ENCODE data around the gene LYG1. TPM values are rescaled to one million over a fixed set of nuclear protein-coding genes. Genes with fewer than 3 reads are reported as not detected.

Gene LYG1
- total RNA-seq, 1 experiment from 2014 or later: 0.31 TPM

- no peak overlapping the region for H2BK15ac ChIP-seq (ENCODE audit: low read depth, low read length)
- H3K27ac Mint-ChIP-seq: no peak overlapping the region; a peak in 2 of 7 replicates
Measured at GRCh38 chr2:99317161-99317872, 16.3 kb upstream of the LYG1 start.

More at GRCh38 chr2:99317161-99317872, 16.3 kb upstream of the LYG1 start:
- TF ChIP-seq, protein P1, sequence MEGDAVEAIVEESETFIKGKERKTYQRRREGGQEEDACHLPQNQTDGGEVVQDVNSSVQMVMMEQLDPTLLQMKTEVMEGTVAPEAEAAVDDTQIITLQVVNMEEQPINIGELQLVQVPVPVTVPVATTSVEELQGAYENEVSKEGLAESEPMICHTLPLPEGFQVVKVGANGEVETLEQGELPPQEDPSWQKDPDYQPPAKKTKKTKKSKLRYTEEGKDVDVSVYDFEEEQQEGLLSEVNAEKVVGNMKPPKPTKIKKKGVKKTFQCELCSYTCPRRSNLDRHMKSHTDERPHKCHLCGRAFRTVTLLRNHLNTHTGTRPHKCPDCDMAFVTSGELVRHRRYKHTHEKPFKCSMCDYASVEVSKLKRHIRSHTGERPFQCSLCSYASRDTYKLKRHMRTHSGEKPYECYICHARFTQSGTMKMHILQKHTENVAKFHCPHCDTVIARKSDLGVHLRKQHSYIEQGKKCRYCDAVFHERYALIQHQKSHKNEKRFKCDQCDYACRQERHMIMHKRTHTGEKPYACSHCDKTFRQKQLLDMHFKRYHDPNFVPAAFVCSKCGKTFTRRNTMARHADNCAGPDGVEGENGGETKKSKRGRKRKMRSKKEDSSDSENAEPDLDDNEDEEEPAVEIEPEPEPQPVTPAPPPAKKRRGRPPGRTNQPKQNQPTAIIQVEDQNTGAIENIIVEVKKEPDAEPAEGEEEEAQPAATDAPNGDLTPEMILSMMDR (conservative IDR thresholded peaks at IDR 0.05): no peak
- H2AK5ac ChIP-seq (ENCODE audit: insufficient read length, low read length): no peak overlapping the region
- no peaks in the 10 kb centered on the region for H3K27me3 ChIP-seq (ENCODE audit: insufficient read depth, low read length)
- H3K79me1 ChIP-seq (ENCODE audit: insufficient read depth, low read depth, low read length, poor library complexity, severe bottlenecking): no peaks in the 10 kb centered on the region
- H3K4me1 ChIP-seq (ENCODE audit: insufficient read depth, low read length): no peaks in the 10 kb centered on the region
- no peak overlapping the region for H3K4me2 ChIP-seq (ENCODE audit: insufficient read depth, insufficient read length, low read length)
- Mint-ChIP-seq H3K4me3 (no peak overlapping the region), H3K36me3 (ENCODE audit: insufficient read depth in 1 of 3, low read depth in 3 of 3) (peaks cover 18 to 52% (median 47%) of the 10 kb centered on the region in 3 experiments), H3K4me1 (no peaks in the 10 kb centered on the region), H3K27me3 (ENCODE audit: low read depth) (no peaks in the 10 kb centered on the region), H3K9me3 (no peaks in the 10 kb centered on the region)
- H2BK12ac ChIP-seq (ENCODE audit: insufficient read length, low read depth, low read length): no peak overlapping the region
- H3T11ph ChIP-seq (ENCODE audit: low read length): no peak overlapping the region
- H2BK20ac ChIP-seq (ENCODE audit: low read depth, low read length, poor library complexity, severe bottlenecking): no peak overlapping the region
- H2BK5ac ChIP-seq (ENCODE audit: insufficient read length, low read length): no peak overlapping the region
- no peak overlapping the region for H3K56ac ChIP-seq (ENCODE audit: insufficient read length, low read depth, low read length)
- no peak for DNase-seq
- H3K9me3 ChIP-seq (ENCODE audit: control insufficient read depth, low read depth, low read length): no peaks in the 10 kb centered on the region
- H3K4ac ChIP-seq (ENCODE audit: low read depth, low read length): no peak overlapping the region
- no peaks in the 10 kb centered on the region for H3K23me2 ChIP-seq (ENCODE audit: insufficient read length, low read depth, low read length, poor library complexity, severe bottlenecking)
- WGBS (ENCODE audit: extremely low coverage, insufficient read length, low lambda C conversion rate): no CpG with 5 or more reads among the region's 9 CpGs
- H3K18ac ChIP-seq (ENCODE audit: insufficient read length, low read depth, low read length): no peak overlapping the region
- H3K79me2 ChIP-seq (ENCODE audit: insufficient read depth, low read length): no peaks in the 10 kb centered on the region
- no peak overlapping the region for H2BK120ac ChIP-seq (ENCODE audit: low read depth, low read length, poor library complexity, severe bottlenecking)
- no peak overlapping the region for H4K8ac ChIP-seq (replicated peaks; ENCODE audit: insufficient read length, low read depth, low read length)
- no peak overlapping the region for H3K27ac ChIP-seq (ENCODE audit: insufficient read length, low read depth, low read length)
- no peak overlapping the region for H4K5ac ChIP-seq (ENCODE audit: insufficient read length, low read depth, low read length)
- no peak overlapping the region for H4K91ac ChIP-seq (ENCODE audit: insufficient read length, low read depth, low read length)
- no peak overlapping the region for H3K14ac ChIP-seq (ENCODE audit: insufficient read depth, low read length)
- H4K20me1 ChIP-seq (ENCODE audit: control insufficient read depth, insufficient read depth, insufficient read length): no peaks in the 10 kb centered on the region
- H3K9ac ChIP-seq (ENCODE audit: extremely low read depth, insufficient read length, low read length): no peak overlapping the region
- H3K23ac ChIP-seq (ENCODE audit: insufficient read length, low read depth, low read length): no peak overlapping the region
- no peak overlapping the region for H2AFZ ChIP-seq (ENCODE audit: low read length)
